ENCODE results near the gene WDR41. TPM values are rescaled to one million over a fixed set of nuclear protein-coding genes. Genes with fewer than 3 reads are reported as not detected.

Gene WDR41
- total and polyA plus RNA-seq, 2 of the 4 experiments (the other 2 are of a cell fraction) = 38.1 to 72.1 TPM

DNA sequence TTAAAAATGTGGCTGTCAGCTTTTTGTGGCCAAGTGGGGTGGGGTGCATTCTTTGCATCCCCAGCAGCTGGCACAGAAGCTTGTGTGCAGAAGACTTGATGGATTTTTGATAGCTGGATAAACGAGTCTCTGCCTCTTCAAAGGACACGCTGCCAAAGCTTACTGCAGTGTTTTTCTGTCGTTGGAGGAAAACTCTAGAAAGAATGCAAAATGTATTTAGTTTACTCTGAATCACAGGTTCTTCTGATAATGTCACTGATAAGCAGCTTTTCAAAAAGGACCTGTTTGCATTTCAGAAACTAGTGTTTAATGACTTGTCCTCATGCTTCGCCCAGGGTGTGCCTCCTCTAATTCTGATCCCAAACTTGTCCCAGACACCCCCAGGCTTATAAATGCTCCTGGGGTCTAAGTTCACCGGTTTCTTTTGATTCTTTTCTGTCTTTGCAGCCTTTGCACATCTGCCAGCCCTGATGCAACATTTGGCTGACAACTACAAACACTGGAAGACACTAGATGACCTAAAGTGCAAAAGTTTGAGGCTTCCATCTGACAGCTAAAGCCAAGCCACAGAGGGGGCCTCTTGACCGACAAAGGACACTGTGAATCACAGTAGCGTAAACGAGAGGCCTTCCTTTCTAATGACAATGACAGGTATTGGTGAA, 66.0 kb downstream of the WDR41 start:
- CTCF ChIA-PET = interaction anchor here (0.6 to 1.1 kb wide), 3 partner anchors 66 to 80 kb away, joined by 3 to 4 read pairs (median 3); partner anchors contain the start of gene WDR41
- Histone ChIP-seq H2BK20ac (ENCODE audit: low read depth, low read length) (peak overlapping the region; percentile 23; the same call in 1 of the 2 replicates), H3K27me3 (ENCODE audit: control insufficient read depth, insufficient read depth, low read length) (no peaks in the 10 kb centered on the region)

More for the DNA sequence above, 66.0 kb downstream of the WDR41 start:
- H3K14ac ChIP-seq (replicated peaks; ENCODE audit: low read depth, low read length) = peak overlapping the region; percentile 60; the same call in 1 of the 2 replicates
- no peak overlapping the region for H2AFZ ChIP-seq (replicated peaks; ENCODE audit: low read length, poor library complexity)
- peak overlapping the region; percentile 58; the same call in 1 of the 2 replicates for H2BK120ac ChIP-seq (ENCODE audit: low read depth, low read length)
- intact Hi-C loops (cut with micrococcal nuclease) = loop anchor here (5.0 kb wide), 1 partner anchor 66 kb away; the partner anchor contains the start of gene WDR41
- H4K91ac ChIP-seq (ENCODE audit: insufficient read depth, low read depth, low read length) = no peak overlapping the region
- in situ Hi-C loops (cut with MboI; ENCODE audit: low sequenced_read_pairs) = no loop called here
- peak overlapping the region; percentile 25 for H2BK5ac ChIP-seq (ENCODE audit: low read depth, low read length, poor library complexity, severe bottlenecking)
- H3K36me3 ChIP-seq (ENCODE audit: control insufficient read depth, insufficient read depth, low read length) = no peaks in the 10 kb centered on the region; the same call in 1 of the 2 replicates
- H3K18ac ChIP-seq (ENCODE audit: low read depth, low read length) = no peak overlapping the region
- H2AK5ac ChIP-seq (ENCODE audit: low read depth, low read length) = peak overlapping the region; percentile 75
- H3K9me1 ChIP-seq (ENCODE audit: insufficient read depth, low read length) = peaks cover 17% of the 10 kb centered on the region
- H3K27ac ChIP-seq (ENCODE audit: insufficient read depth, low read length) = no peak overlapping the region; the same call in 1 of the 2 replicates
- 0 out of 4 replicates have a peak overlapping the region, but pooled peaks of 1 of the 2 experiments have one; percentile 29 for H4K8ac ChIP-seq (ENCODE audit: low read depth in 2 of 2, low read length in 2 of 2)
- no TSS peak for BruUV-seq (replicated peaks)
- no peak overlapping the region for H3K9ac ChIP-seq (ENCODE audit: low read depth, low read length)
- peak overlapping the region; percentile 64 for H3K4ac ChIP-seq (ENCODE audit: low read depth, low read length)
- H2AK9ac ChIP-seq (replicated peaks; ENCODE audit: low read depth, low read length, poor library complexity) = no peak overlapping the region
- H3K9me3 ChIP-seq (ENCODE audit: control insufficient read depth, insufficient read depth, low read length) = no peaks in the 10 kb centered on the region
- no peak overlapping the region for H2BK15ac ChIP-seq (ENCODE audit: low read depth, low read length)
- 80% methylated on average over 1 of the region's 8 CpGs; no CpG with 5 or more reads in 1 of the 2 experiments for WGBS, 2 experiments (ENCODE audit: extremely low coverage in 2 of 2, insufficient read length in 1 of 2)
- TF ChIP-seq MAFK (IDR thresholded peaks at IDR 0.05; ENCODE audit: low read depth, low read length) (no peak), POLR2A (IDR thresholded peaks at IDR 0.05; ENCODE audit: low read depth, low read length) (no peak), CEBPB (IDR thresholded peaks at IDR 0.05; ENCODE audit: low read depth, low read length) (peak; percentile 52; the same call in 1 of the 2 replicates)
- no peak overlapping the region for H3K4me3 ChIP-seq (ENCODE audit: insufficient read depth, low read depth, low read length)
- H3K79me1 ChIP-seq (ENCODE audit: low read depth in 1 of 2, low read length in 2 of 2) = peaks cover 0 to 5% of the 10 kb centered on the region in 2 experiments; a peak in 1 of 4 replicates
- POLR2A ChIA-PET (ENCODE audit: unreplicated experiment) = no interaction called here
- H3K23ac ChIP-seq (ENCODE audit: low read depth, low read length) = 0 out of 2 replicates have a peak overlapping the region, but pooled peaks have one; percentile 2
- peaks cover 19% of the 10 kb centered on the region for H3K4me1 ChIP-seq (ENCODE audit: control insufficient read depth, insufficient read depth, low read length)
- H4K5ac ChIP-seq (ENCODE audit: low read depth, low read length) = no peak overlapping the region
- no peaks in the 10 kb centered on the region for H4K20me1 ChIP-seq (ENCODE audit: insufficient read depth, low read length)
- no peak overlapping the region for H3K56ac ChIP-seq (ENCODE audit: extremely low read depth, insufficient read depth, low read length)
- ATAC-seq (ENCODE audit: low read depth) = no peak
- no peak for DNase-seq
- dilution Hi-C loops (cut with HindIII; ENCODE audit: low sequenced_read_pairs, unreplicated experiment) = no loop called here
- no peak overlapping the region for H3K4me2 ChIP-seq (ENCODE audit: low read depth, low read length)

Measured in IMR-90 (cell line).